ENCODE results near the gene SMIM13.

GRCh38 chr6:11103065-11103464 lies 9.4 kb downstream of the SMIM13 start:
- TF ChIP-seq CTCF (IDR thresholded peaks at IDR 0.05; ENCODE audit: low read depth, low read length, poor library complexity, severe bottlenecking) (no peak), EZH2phosphoT487 (IDR thresholded peaks at IDR 0.05; ENCODE audit: borderline replicate concordance, low read length) (no peak)

Measured in DOHH2 (cell line).